SU-DHL-6 (cell line): ENCODE data around the gene RAMAC.

Experiments
- H2AFZ ChIP-seq: fragments of 200-600 bp; sonication (generic); 2 replicates; pipeline ENCODE4 v1.6.1; 2014; ENCODE audit warnings: low read depth, mild to moderate bottlenecking, moderate library complexity, mixed read lengths, antibody characterized with exemption, low read length; ENCODE audit not compliant: severe bottlenecking
- H3F3A ChIP-seq: fragments of 200-600 bp; shearing (Covaris generic); 2 replicates; pipeline ENCODE4 v1.6.0; 2016; ENCODE audit warnings: antibody characterized with exemption, mild to moderate bottlenecking; ENCODE audit not compliant: insufficient read depth
- H3K27ac ChIP-seq: fragments of 200-600 bp; sonication (generic); 2 replicates; pipeline ENCODE4 v1.5.1; 2016; ENCODE audit warnings: low read depth, mild to moderate bottlenecking, low read length, moderate library complexity, mixed read lengths
- H3K27me3 ChIP-seq: fragments of 200-600 bp; sonication (generic), shearing (Covaris generic); 2 replicates; pipeline ENCODE4 v1.6.0; 2014; ENCODE audit warnings: mild to moderate bottlenecking, low read length
- H3K36me3 ChIP-seq: fragments of 200-600 bp; sonication (generic); 2 replicates; pipeline ENCODE4 v1.6.1; 2014; ENCODE audit warnings: mild to moderate bottlenecking, low read length, mixed read lengths
- H3K4me2 ChIP-seq: fragments of 300-600, 200-600 bp; shearing (Covaris generic), sonication (generic); 2 replicates; pipeline ENCODE4 v1.6.0; 2014; ENCODE audit warnings: low read length, low read depth, mild to moderate bottlenecking; ENCODE audit not compliant: poor library complexity, severe bottlenecking
- H3K4me3 ChIP-seq: fragments of 200-600 bp; sonication (generic); 2 replicates; pipeline ENCODE4 v1.5.1; 2014; ENCODE audit warnings: antibody characterized with exemption, low read length, mild to moderate bottlenecking, mixed read lengths; ENCODE audit not compliant: insufficient read depth, poor library complexity, severe bottlenecking
- H3K79me2 ChIP-seq: fragments of 200-600 bp; sonication (generic); 2 replicates; pipeline ENCODE4 v1.6.1; 2014; ENCODE audit warnings: mild to moderate bottlenecking, low read length, moderate library complexity; ENCODE audit not compliant: insufficient read depth
- H3K9ac ChIP-seq: fragments of 200-600 bp; sonication (generic); 2 replicates; pipeline ENCODE4 v1.7.0; 2014; ENCODE audit warnings: mild to moderate bottlenecking, low read length
- H3K9me2 ChIP-seq: fragments of 200-600 bp; sonication (generic); replicated peaks from 2 replicates; pipeline ENCODE4 v1.6.1; 2014; ENCODE audit warnings: low read length; ENCODE audit not compliant: insufficient read depth
- H3K9me3 ChIP-seq: fragments of 200-600 bp; sonication (generic); 2 replicates; pipeline ENCODE4 v1.6.1; 2014; ENCODE audit warnings: low read length, mixed read lengths; ENCODE audit not compliant: insufficient read depth
- H4K20me1 ChIP-seq: fragments of 200-600 bp; sonication (generic); 2 replicates; pipeline ENCODE4 v1.6.1; 2014; ENCODE audit warnings: low read depth, mild to moderate bottlenecking, antibody characterized with exemption, low read length, moderate library complexity, mixed read lengths
- EZH2phosphoT487 ChIP-seq: fragments of 200-600 bp; sonication (generic), shearing (Covaris generic); conservative IDR thresholded peaks from 2 replicates; pipeline ENCODE4 v1.6.1; 2018; ENCODE audit warnings: mild to moderate bottlenecking, antibody characterized with exemption, low read length, moderate library complexity, mixed read lengths
- TF ChIP-seq, protein P1 (sequence below): fragments of 200-600 bp; sonication (generic); IDR thresholded peaks from one replicate; pipeline ENCODE4 v1.5.1; 2017; ENCODE audit warnings: antibody characterized with exemption, mild to moderate bottlenecking, low read length, moderate library complexity; ENCODE audit not compliant: insufficient read depth, poor library complexity, severe bottlenecking

Gene RAMAC

GRCh38 chr15:83012636-83013035, 26.6 kb downstream of the RAMAC start:
- H4K20me1 ChIP-seq, result no peaks in the 10 kb centered on the region
- H3F3A ChIP-seq, result peaks cover 38% of the 10 kb centered on the region
- no peaks in the 10 kb centered on the region for H3K27me3 ChIP-seq
- H3K9me3 ChIP-seq, result no peaks in the 10 kb centered on the region
- peak overlapping the region; percentile 96 for H3K4me2 ChIP-seq
- H3K9ac ChIP-seq, result peak overlapping the region; percentile 85; the same call in 1 of the 2 replicates
- TF ChIP-seq, protein P1, sequence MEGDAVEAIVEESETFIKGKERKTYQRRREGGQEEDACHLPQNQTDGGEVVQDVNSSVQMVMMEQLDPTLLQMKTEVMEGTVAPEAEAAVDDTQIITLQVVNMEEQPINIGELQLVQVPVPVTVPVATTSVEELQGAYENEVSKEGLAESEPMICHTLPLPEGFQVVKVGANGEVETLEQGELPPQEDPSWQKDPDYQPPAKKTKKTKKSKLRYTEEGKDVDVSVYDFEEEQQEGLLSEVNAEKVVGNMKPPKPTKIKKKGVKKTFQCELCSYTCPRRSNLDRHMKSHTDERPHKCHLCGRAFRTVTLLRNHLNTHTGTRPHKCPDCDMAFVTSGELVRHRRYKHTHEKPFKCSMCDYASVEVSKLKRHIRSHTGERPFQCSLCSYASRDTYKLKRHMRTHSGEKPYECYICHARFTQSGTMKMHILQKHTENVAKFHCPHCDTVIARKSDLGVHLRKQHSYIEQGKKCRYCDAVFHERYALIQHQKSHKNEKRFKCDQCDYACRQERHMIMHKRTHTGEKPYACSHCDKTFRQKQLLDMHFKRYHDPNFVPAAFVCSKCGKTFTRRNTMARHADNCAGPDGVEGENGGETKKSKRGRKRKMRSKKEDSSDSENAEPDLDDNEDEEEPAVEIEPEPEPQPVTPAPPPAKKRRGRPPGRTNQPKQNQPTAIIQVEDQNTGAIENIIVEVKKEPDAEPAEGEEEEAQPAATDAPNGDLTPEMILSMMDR, result no peak
- TF ChIP-seq EZH2phosphoT487, result no peak
- no peaks in the 10 kb centered on the region for H3K9me2 ChIP-seq
- no peak overlapping the region for H3K27ac ChIP-seq
- peaks cover 11% of the 10 kb centered on the region; the same call in 1 of the 2 replicates for H3K36me3 ChIP-seq
- H3K79me2 ChIP-seq, result peaks cover 27% of the 10 kb centered on the region
- H2AFZ ChIP-seq, result no peak overlapping the region
- peak overlapping the region; percentile 87 for H3K4me3 ChIP-seq

DNA sequence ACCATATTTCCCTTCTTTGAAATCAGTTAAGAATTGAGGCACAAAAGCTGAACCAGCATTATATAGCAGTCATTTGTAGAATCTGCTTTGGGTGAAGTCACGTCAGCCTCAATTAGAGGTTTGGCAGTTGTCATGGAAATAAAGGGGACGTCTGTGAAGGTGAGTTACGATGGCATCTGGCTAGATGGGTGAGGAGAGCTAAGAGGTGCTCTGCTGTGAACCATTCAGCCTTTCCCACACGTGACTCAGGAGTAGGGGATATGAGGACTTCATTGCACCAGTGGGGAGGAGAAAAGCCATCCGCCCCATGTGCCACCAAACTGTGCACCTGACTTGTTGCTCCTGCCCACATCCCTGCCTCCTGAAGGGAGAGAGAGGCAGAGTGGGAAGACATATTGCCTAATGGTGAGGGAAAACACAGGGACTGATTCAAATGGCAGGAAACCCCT, 28.2 kb downstream of the RAMAC start:
- Histone ChIP-seq H3K9ac (no peak overlapping the region), H4K20me1 (no peaks in the 10 kb centered on the region), H3K27me3 (no peaks in the 10 kb centered on the region), H3K36me3 (peaks cover 20% of the 10 kb centered on the region; the same call in 1 of the 2 replicates), H3K27ac (no peak overlapping the region), H3K4me2 (peak overlapping the region; percentile 26), H3K9me3 (no peaks in the 10 kb centered on the region), H3K4me3 (no peak overlapping the region), H2AFZ (no peak overlapping the region), H3K9me2 (no peaks in the 10 kb centered on the region), H3K79me2 (peaks cover 27% of the 10 kb centered on the region), H3F3A (peaks cover 49% of the 10 kb centered on the region)
- no peak for TF ChIP-seq EZH2phosphoT487
- TF ChIP-seq, protein P1, result no peak

DNA sequence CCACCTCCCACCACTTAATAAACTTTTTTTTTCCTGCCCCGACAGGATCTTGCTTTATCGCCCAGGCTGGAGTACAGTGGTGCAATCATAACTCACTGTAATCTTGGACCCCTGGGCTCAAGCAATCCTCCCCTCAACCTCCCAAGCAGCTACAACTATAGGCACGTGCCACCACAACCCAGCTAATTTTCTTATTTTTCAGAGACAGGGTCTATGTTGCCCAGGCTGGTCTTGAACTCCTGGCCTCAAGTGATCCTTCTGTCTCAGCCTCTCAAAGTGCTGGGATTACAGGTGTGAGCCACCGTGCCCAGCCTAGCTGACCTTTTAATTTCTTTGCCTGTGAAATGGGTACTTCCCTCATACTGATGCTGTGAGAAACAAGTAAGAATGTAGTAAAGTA, 29.4 kb downstream of the RAMAC start:
- H3K9me2 ChIP-seq, result no peaks in the 10 kb centered on the region
- no peak overlapping the region for H2AFZ ChIP-seq
- TF ChIP-seq EZH2phosphoT487, result no peak
- TF ChIP-seq, protein P1, result no peak
- H3F3A ChIP-seq, result peaks cover 50% of the 10 kb centered on the region
- H3K4me2 ChIP-seq, result no peak overlapping the region
- H3K79me2 ChIP-seq, result peaks cover 18% of the 10 kb centered on the region
- no peak overlapping the region for H3K4me3 ChIP-seq
- H4K20me1 ChIP-seq, result no peaks in the 10 kb centered on the region
- no peaks in the 10 kb centered on the region for H3K27me3 ChIP-seq
- no peaks in the 10 kb centered on the region for H3K9me3 ChIP-seq
- H3K36me3 ChIP-seq, result peaks cover 22% of the 10 kb centered on the region
- no peak overlapping the region for H3K9ac ChIP-seq
- no peak overlapping the region for H3K27ac ChIP-seq
